HG03575 (cell line): ENCODE measurements around the gene RAC3.

Experiments
- ATAC-seq: cut with Tn5 transposase; IDR thresholded peaks from one replicate; pipeline ENCODE4 v1.9.1; 2021; ENCODE audit not compliant: unreplicated experiment, insufficient number of reproducible peaks, low FRiP score; ENCODE audit errors: extremely low read depth

Gene RAC3

GRCh38 chr17:82010575-82011525, 20.6 kb upstream of the RAC3 start:
- no peak for ATAC-seq

GRCh38 chr17:82011617-82012187, 19.8 kb upstream of the RAC3 start:
- ATAC-seq, result no peak

GRCh38 chr17:82012261-82012639, 19.2 kb upstream of the RAC3 start:
- ATAC-seq, result no peak

- no peak for ATAC-seq
These were observed 18.7 kb upstream of the RAC3 start for GRCh38 chr17:82012640-82013295.

- ATAC-seq, result no peak
These were observed 18.1 kb upstream of the RAC3 start for GRCh38 chr17:82013341-82013740.

GRCh38 chr17:82013772-82014321, 17.6 kb upstream of the RAC3 start:
- ATAC-seq, result no peak

- ATAC-seq, result no peak
These were observed 17.0 kb upstream of the RAC3 start for GRCh38 chr17:82014432-82014831.

GRCh38 chr17:82014971-82015310, 16.5 kb upstream of the RAC3 start:
- ATAC-seq, result no peak

GRCh38 chr17:82015311-82015971, 16.0 kb upstream of the RAC3 start:
- ATAC-seq, result no peak

- no peak for ATAC-seq
These were observed 15.2 kb upstream of the RAC3 start for GRCh38 chr17:82016061-82016874.

GRCh38 chr17:82016875-82017459, 14.5 kb upstream of the RAC3 start:
- ATAC-seq, result no peak

GRCh38 chr17:82017612-82018151, 13.8 kb upstream of the RAC3 start:
- ATAC-seq, result no peak

GRCh38 chr17:82018152-82018988, 13.1 kb upstream of the RAC3 start:
- ATAC-seq, result no peak

- ATAC-seq, result no peak
These were observed 12.3 kb upstream of the RAC3 start for GRCh38 chr17:82018989-82019689.

- ATAC-seq, result no peak
These were observed 11.5 kb upstream of the RAC3 start for GRCh38 chr17:82019690-82020571.
